Measurements from ENCODE around the gene CYLD.

CYLD gene

DNA sequence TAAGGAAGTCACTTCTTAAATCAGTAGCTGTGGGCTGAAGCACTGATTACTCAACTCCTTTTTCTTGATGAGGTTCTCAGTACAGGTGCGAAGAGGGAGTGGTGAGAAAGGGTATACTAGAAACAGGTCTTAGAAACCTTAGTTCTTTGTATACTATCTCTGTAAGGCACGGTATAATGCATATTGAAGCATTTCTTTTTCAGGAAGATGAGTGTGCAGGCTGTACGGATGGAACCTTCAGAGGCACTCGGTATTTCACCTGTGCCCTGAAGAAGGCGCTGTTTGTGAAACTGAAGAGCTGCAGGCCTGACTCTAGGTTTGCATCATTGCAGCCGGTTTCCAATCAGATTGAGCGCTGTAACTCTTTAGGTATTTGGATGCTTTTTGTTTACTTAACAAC, 39.2 kb downstream of the CYLD start:
- Histone ChIP-seq H4K5ac (ENCODE audit: low read length) (no peak overlapping the region), H3K18ac (ENCODE audit: low read length) (no peak overlapping the region), H3K36me3 (ENCODE audit: control insufficient read depth, insufficient read depth, low read length) (no peaks in the 10 kb centered on the region), H3K27ac (ENCODE audit: low read depth, low read length) (no peak overlapping the region), H3K79me1 (ENCODE audit: low read length) (no peaks in the 10 kb centered on the region), H2BK5ac (ENCODE audit: low read length) (no peak overlapping the region), H4K8ac (ENCODE audit: low read depth, low read length) (no peak overlapping the region), H3K79me2 (ENCODE audit: control insufficient read depth, insufficient read depth, low read length) (no peaks in the 10 kb centered on the region), H2AK5ac (ENCODE audit: low read length) (no peak overlapping the region), H2BK15ac (replicated peaks; ENCODE audit: low read depth) (no peak overlapping the region), H3K4me2 (ENCODE audit: low read length) (no peak overlapping the region), H3K4me3 (ENCODE audit: low read length) (no peak overlapping the region), H3K56ac (ENCODE audit: low read length) (no peak overlapping the region), H3K4ac (ENCODE audit: low read depth, low read length) (no peak overlapping the region), H3K9ac (ENCODE audit: low read length) (no peak overlapping the region), H3K4me1 (ENCODE audit: control insufficient read depth, low read depth, low read length) (no peaks in the 10 kb centered on the region), H3K23ac (ENCODE audit: low read length) (no peak overlapping the region), H2BK120ac (ENCODE audit: low read depth, low read length) (no peak overlapping the region), H3K27me3 (ENCODE audit: insufficient read depth, low read length, poor library complexity) (no peaks in the 10 kb centered on the region)
- no CpG with 5 or more reads among the region's 7 CpGs for WGBS (ENCODE audit: extremely low coverage, insufficient coverage, low lambda C conversion rate)
- peak; percentile 93 for DNase-seq

DNA sequence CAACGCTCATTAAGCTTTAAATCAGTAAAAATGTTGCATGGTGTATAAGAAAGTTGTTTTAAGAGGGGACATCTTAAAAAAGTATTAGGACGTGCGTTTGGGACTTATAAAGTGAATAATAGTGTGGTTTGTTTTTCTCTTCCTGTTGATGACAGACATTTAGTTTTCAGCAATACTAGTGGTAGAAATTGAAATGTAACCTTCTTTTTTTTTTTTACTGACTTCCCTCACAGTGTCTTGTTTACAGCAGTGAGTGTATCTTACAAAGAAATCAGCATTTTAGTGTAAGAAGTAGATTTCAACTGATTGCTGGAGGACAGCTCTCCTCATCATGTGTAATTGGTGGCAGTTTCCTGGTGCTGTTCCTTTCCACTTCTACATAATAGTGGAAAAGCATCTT, 39.6 kb downstream of the CYLD start:
- Histone ChIP-seq H2BK5ac (ENCODE audit: low read length) (no peak overlapping the region), H2BK120ac (ENCODE audit: low read depth, low read length) (no peak overlapping the region), H3K9ac (ENCODE audit: low read length) (no peak overlapping the region), H2AK5ac (ENCODE audit: low read length) (no peak overlapping the region), H3K4me2 (ENCODE audit: low read length) (no peak overlapping the region), H3K79me2 (ENCODE audit: control insufficient read depth, insufficient read depth, low read length) (no peaks in the 10 kb centered on the region), H3K23ac (ENCODE audit: low read length) (no peak overlapping the region), H3K4me3 (ENCODE audit: low read length) (no peak overlapping the region), H4K8ac (ENCODE audit: low read depth, low read length) (no peak overlapping the region), H3K27ac (ENCODE audit: low read depth, low read length) (no peak overlapping the region), H3K56ac (ENCODE audit: low read length) (no peak overlapping the region), H3K79me1 (ENCODE audit: low read length) (no peaks in the 10 kb centered on the region), H3K18ac (ENCODE audit: low read length) (no peak overlapping the region), H3K4ac (ENCODE audit: low read depth, low read length) (no peak overlapping the region), H2BK15ac (replicated peaks; ENCODE audit: low read depth) (no peak overlapping the region), H3K27me3 (ENCODE audit: insufficient read depth, low read length, poor library complexity) (no peaks in the 10 kb centered on the region), H3K36me3 (ENCODE audit: control insufficient read depth, insufficient read depth, low read length) (no peaks in the 10 kb centered on the region), H3K4me1 (ENCODE audit: control insufficient read depth, low read depth, low read length) (no peaks in the 10 kb centered on the region), H4K5ac (ENCODE audit: low read length) (no peak overlapping the region)
- peak; percentile 15 for DNase-seq
- WGBS (ENCODE audit: extremely low coverage, insufficient coverage, low lambda C conversion rate), result 100% methylated on average over 2 of the region's 3 CpGs

DNA sequence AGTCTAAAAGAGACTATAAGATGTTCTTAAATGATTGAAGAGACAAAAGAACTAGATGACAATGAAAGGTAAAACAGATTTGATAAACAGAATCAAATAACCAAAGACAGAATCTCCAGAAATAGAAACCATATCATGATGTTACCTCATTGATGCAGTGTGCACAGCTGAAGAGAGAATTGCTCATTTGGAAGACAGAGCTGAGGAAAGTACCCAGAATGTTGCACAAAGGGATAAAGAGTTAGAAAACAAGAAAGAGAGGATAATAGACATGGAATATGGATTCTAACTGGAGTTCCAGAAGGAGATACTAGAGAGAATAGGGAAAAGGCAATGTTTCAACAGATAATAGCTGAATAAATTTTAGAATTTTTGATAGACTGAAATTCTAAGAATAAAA, 47.9 kb downstream of the CYLD start:
- no peak overlapping the region for H3K27ac ChIP-seq (ENCODE audit: low read depth, low read length)
- H3K36me3 ChIP-seq (ENCODE audit: control insufficient read depth, insufficient read depth, low read length), result no peaks in the 10 kb centered on the region
- no peak overlapping the region for H3K9ac ChIP-seq (ENCODE audit: low read length)
- H3K79me2 ChIP-seq (ENCODE audit: control insufficient read depth, insufficient read depth, low read length), result no peaks in the 10 kb centered on the region
- no peak overlapping the region for H3K56ac ChIP-seq (ENCODE audit: low read length)
- H2BK5ac ChIP-seq (ENCODE audit: low read length), result no peak overlapping the region
- no peak overlapping the region for H3K4me2 ChIP-seq (ENCODE audit: low read length)
- H3K79me1 ChIP-seq (ENCODE audit: low read length), result no peaks in the 10 kb centered on the region
- H2BK15ac ChIP-seq (replicated peaks; ENCODE audit: low read depth), result no peak overlapping the region
- no peaks in the 10 kb centered on the region for H3K4me1 ChIP-seq (ENCODE audit: control insufficient read depth, low read depth, low read length)
- H3K18ac ChIP-seq (ENCODE audit: low read length), result no peak overlapping the region
- no peak overlapping the region for H3K23ac ChIP-seq (ENCODE audit: low read length)
- no peak overlapping the region for H2AK5ac ChIP-seq (ENCODE audit: low read length)
- DNase-seq, result no peak
- no peak overlapping the region for H4K8ac ChIP-seq (ENCODE audit: low read depth, low read length)
- H3K27me3 ChIP-seq (ENCODE audit: insufficient read depth, low read length, poor library complexity), result no peaks in the 10 kb centered on the region
- no peak overlapping the region for H4K5ac ChIP-seq (ENCODE audit: low read length)
- H3K4ac ChIP-seq (ENCODE audit: low read depth, low read length), result no peak overlapping the region
- H2BK120ac ChIP-seq (ENCODE audit: low read depth, low read length), result no peak overlapping the region
- no peak overlapping the region for H3K4me3 ChIP-seq (ENCODE audit: low read length)

DNA sequence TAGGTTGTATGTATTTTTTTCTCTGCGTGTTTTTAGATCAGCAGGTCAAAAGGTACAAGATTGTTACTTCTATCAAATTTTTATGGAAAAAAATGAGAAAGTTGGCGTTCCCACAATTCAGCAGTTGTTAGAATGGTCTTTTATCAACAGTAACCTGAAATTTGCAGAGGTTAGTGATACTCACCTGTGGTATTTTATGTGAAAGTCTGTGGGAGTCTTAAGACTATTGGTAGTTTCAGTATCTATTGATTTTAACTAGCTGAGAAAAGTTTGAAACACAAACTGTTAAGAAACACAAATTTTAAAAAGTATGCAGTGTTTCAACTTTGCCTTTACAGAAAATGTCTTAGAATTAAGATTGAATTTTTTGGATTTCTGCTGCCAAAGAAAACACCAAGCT, 49.6 kb downstream of the CYLD start:
- Histone ChIP-seq H3K9ac (ENCODE audit: low read length) (no peak overlapping the region), H2AK5ac (ENCODE audit: low read length) (no peak overlapping the region), H3K18ac (ENCODE audit: low read length) (no peak overlapping the region), H3K4ac (ENCODE audit: low read depth, low read length) (no peak overlapping the region), H3K4me3 (ENCODE audit: low read length) (no peak overlapping the region), H3K4me1 (ENCODE audit: control insufficient read depth, low read depth, low read length) (no peaks in the 10 kb centered on the region), H2BK120ac (ENCODE audit: low read depth, low read length) (no peak overlapping the region), H3K79me2 (ENCODE audit: control insufficient read depth, insufficient read depth, low read length) (no peaks in the 10 kb centered on the region), H2BK15ac (replicated peaks; ENCODE audit: low read depth) (no peak overlapping the region), H3K56ac (ENCODE audit: low read length) (no peak overlapping the region), H3K27ac (ENCODE audit: low read depth, low read length) (no peak overlapping the region), H4K5ac (ENCODE audit: low read length) (no peak overlapping the region), H3K4me2 (ENCODE audit: low read length) (no peak overlapping the region), H3K79me1 (ENCODE audit: low read length) (no peaks in the 10 kb centered on the region), H3K23ac (ENCODE audit: low read length) (no peak overlapping the region), H3K36me3 (ENCODE audit: control insufficient read depth, insufficient read depth, low read length) (no peaks in the 10 kb centered on the region), H4K8ac (ENCODE audit: low read depth, low read length) (no peak overlapping the region), H3K27me3 (ENCODE audit: insufficient read depth, low read length, poor library complexity) (no peaks in the 10 kb centered on the region), H2BK5ac (ENCODE audit: low read length) (no peak overlapping the region)
- no CpG with 5 or more reads among the region's 2 CpGs for WGBS (ENCODE audit: extremely low coverage, insufficient coverage, low lambda C conversion rate)
- no peak for DNase-seq

DNA sequence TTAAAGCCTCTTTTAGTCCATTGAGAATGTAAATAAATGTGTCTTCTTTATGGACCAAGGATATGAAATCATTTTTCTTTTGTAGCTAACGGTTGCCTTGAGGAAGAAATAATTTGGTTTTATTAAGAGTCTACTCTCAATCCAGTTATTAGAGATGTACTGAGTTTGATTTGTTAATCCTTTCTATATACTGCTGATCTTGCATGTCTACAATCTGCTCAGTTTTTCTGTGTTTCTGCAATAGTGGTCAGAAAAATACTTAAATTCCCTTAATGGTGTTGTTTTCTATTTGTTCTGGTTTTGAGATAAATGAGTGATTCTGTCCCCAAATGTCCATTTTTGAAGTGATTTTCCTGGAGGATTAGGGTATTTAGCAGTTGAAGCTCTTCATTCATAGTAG, 54.9 kb downstream of the CYLD start:
- Histone ChIP-seq H2AK5ac (ENCODE audit: low read length) (no peak overlapping the region), H3K56ac (ENCODE audit: low read length) (no peak overlapping the region), H3K9ac (ENCODE audit: low read length) (no peak overlapping the region), H4K8ac (ENCODE audit: low read depth, low read length) (no peak overlapping the region), H3K27ac (ENCODE audit: low read depth, low read length) (no peak overlapping the region), H2BK15ac (replicated peaks; ENCODE audit: low read depth) (no peak overlapping the region), H4K5ac (ENCODE audit: low read length) (no peak overlapping the region), H3K23ac (ENCODE audit: low read length) (no peak overlapping the region), H3K4me3 (ENCODE audit: low read length) (no peak overlapping the region), H3K4me1 (ENCODE audit: control insufficient read depth, low read depth, low read length) (peaks cover 1% of the 10 kb centered on the region), H3K18ac (ENCODE audit: low read length) (no peak overlapping the region), H3K27me3 (ENCODE audit: insufficient read depth, low read length, poor library complexity) (no peaks in the 10 kb centered on the region), H2BK120ac (ENCODE audit: low read depth, low read length) (no peak overlapping the region), H3K79me1 (ENCODE audit: low read length) (no peaks in the 10 kb centered on the region), H2BK5ac (ENCODE audit: low read length) (no peak overlapping the region), H3K79me2 (ENCODE audit: control insufficient read depth, insufficient read depth, low read length) (no peaks in the 10 kb centered on the region), H3K4me2 (ENCODE audit: low read length) (no peak overlapping the region), H3K36me3 (ENCODE audit: control insufficient read depth, insufficient read depth, low read length) (no peaks in the 10 kb centered on the region), H3K4ac (ENCODE audit: low read depth, low read length) (no peak overlapping the region)
- DNase-seq, result no peak
- no CpG with 5 or more reads among the region's 1 CpG for WGBS (ENCODE audit: extremely low coverage, insufficient coverage, low lambda C conversion rate)

DNA sequence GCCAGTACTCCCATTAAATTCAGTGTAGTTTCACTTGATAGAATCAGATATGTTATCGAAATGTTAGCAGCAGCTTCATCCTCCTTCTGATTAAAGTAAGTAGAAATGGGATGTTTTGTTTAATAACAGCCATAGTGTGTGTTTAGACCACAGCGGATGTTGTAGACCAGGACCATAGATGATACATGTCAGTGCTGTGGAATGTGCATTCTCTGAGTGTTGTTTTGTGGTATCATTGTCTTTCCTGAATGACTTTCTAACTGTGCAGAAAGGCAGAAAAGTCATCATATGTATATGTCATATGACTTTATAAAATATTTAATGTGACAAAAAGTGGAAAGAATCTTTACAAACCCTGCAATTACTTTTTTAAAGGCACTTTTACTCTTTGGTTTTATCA, 55.6 kb downstream of the CYLD start:
- Histone ChIP-seq H2BK15ac (replicated peaks; ENCODE audit: low read depth) (no peak overlapping the region), H3K23ac (ENCODE audit: low read length) (no peak overlapping the region), H3K79me1 (ENCODE audit: low read length) (no peaks in the 10 kb centered on the region), H2BK5ac (ENCODE audit: low read length) (no peak overlapping the region), H3K79me2 (ENCODE audit: control insufficient read depth, insufficient read depth, low read length) (no peaks in the 10 kb centered on the region), H3K36me3 (ENCODE audit: control insufficient read depth, insufficient read depth, low read length) (no peaks in the 10 kb centered on the region), H2AK5ac (ENCODE audit: low read length) (no peak overlapping the region), H3K4ac (ENCODE audit: low read depth, low read length) (no peak overlapping the region), H4K5ac (ENCODE audit: low read length) (no peak overlapping the region), H3K18ac (ENCODE audit: low read length) (no peak overlapping the region), H3K4me1 (ENCODE audit: control insufficient read depth, low read depth, low read length) (peaks cover 1% of the 10 kb centered on the region), H3K4me3 (ENCODE audit: low read length) (no peak overlapping the region), H3K9ac (ENCODE audit: low read length) (no peak overlapping the region), H3K4me2 (ENCODE audit: low read length) (no peak overlapping the region), H2BK120ac (ENCODE audit: low read depth, low read length) (no peak overlapping the region), H3K27ac (ENCODE audit: low read depth, low read length) (no peak overlapping the region), H3K27me3 (ENCODE audit: insufficient read depth, low read length, poor library complexity) (no peaks in the 10 kb centered on the region), H4K8ac (ENCODE audit: low read depth, low read length) (no peak overlapping the region), H3K56ac (ENCODE audit: low read length) (no peak overlapping the region)
- WGBS (ENCODE audit: extremely low coverage, insufficient coverage, low lambda C conversion rate), result no CpG with 5 or more reads among the region's 2 CpGs
- no peak for DNase-seq

All from mesendoderm (in vitro differentiated cells).